HepG2 (cell line): ENCODE data around the gene SHISA5. TPM values are rescaled to one million over a fixed set of nuclear protein-coding genes. Genes with fewer than 3 reads are reported as not detected.

Experiments used
- ETV5 ChIP-seq: IDR thresholded peaks from 2 replicates; pipeline ENCODE4 v1.6.1; 2018; ENCODE audit warnings: missing biosample characterization, missing genetic modification reagents, inconsistent platforms, borderline replicate concordance
- HCFC1 ChIP-seq: fragments of 150-350 bp; IDR thresholded peaks from 2 replicates; pipeline ENCODE4 v1.6.1; 2014; ENCODE audit warnings: low read depth, low read length
- KMT2B ChIP-seq: IDR thresholded peaks from 2 replicates; pipeline ENCODE4 v1.6.1; 2016; ENCODE audit warnings: missing genetic modification reagents, missing compliant biosample characterization
- MEIS2 ChIP-seq: sonication (generic); formaldehyde crosslinking; IDR thresholded peaks from 2 replicates; pipeline ENCODE4 v1.9.0; 2021; ENCODE audit warnings: mild to moderate bottlenecking, missing genetic modification reagents
- MIXL1 ChIP-seq: IDR thresholded peaks from 2 replicates; pipeline ENCODE4 v1.6.1; 2016
- PREB ChIP-seq: sonication (generic); formaldehyde crosslinking; IDR thresholded peaks from 2 replicates; pipeline ENCODE4 v1.4.0; 2020; ENCODE audit warnings: missing genetic modification reagents
- SPEN ChIP-seq: sonication (generic); formaldehyde crosslinking; IDR thresholded peaks from 2 replicates; pipeline ENCODE4 v1.5.1; 2020; ENCODE audit warnings: low read depth, mild to moderate bottlenecking, missing genetic modification reagents
- ZBED4 ChIP-seq: sonication (generic); formaldehyde crosslinking; IDR thresholded peaks from 2 replicates; pipeline ENCODE4 v1.4.0; 2020; ENCODE audit warnings: missing genetic modification reagents, borderline replicate concordance
- ZNF724P ChIP-seq: sonication (generic); formaldehyde crosslinking; IDR thresholded peaks from 2 replicates; pipeline ENCODE4 v1.8.0; 2022; ENCODE audit warnings: missing genetic modification reagents, borderline replicate concordance
- ZNF747 ChIP-seq: sonication (generic); formaldehyde crosslinking; IDR thresholded peaks from 2 replicates; pipeline ENCODE4 v1.8.1; 2023; ENCODE audit warnings: missing genetic modification reagents, mild to moderate bottlenecking, borderline replicate concordance
- ZNF792 ChIP-seq: IDR thresholded peaks from 2 replicates; pipeline ENCODE4 v1.6.1; 2016
- polyA plus RNA-seq, 8 experiments: library from polyadenylated mRNA; depleted of rRNA in 3 of 8; stranded (reverse) in 7 of 8; unstranded in 1 of 8; fragments of >200 nt; fragmentation: Illumina TruSeq in 4 of 8; extraction: Trizol in 4 of 8; gene quantifications; 2 replicates each; pipeline versions ENCODE4 v1.2.1 to v1.2.3, GENCODE V29; 2011 to 2016; ENCODE audit warnings: low read depth in 4 of 8, missing spikeins in 1 of 8, mixed read lengths in 1 of 8; ENCODE audit not compliant: insufficient read depth in 1 of 8
- total RNA-seq, 5 experiments: library from RNA; depleted of rRNA; stranded (reverse); fragments of >200 nt; fragmentation: Illumina TruSeq; extraction: Trizol; gene quantifications; 2 replicates each; pipeline ENCODE4 v1.2.3, GENCODE V29; 2016; ENCODE audit warnings: low read depth in 1 of 5
- TF ChIP-seq, protein P1 (sequence below): sonication (generic); IDR thresholded peaks from 2 replicates; pipeline ENCODE4 v1.6.1; 2016; ENCODE audit warnings: low read depth, borderline replicate concordance
- TF ChIP-seq, protein P2 (sequence below): sonication (generic); formaldehyde crosslinking; IDR thresholded peaks from 2 replicates; pipeline ENCODE4 v1.4.0; 2020; ENCODE audit warnings: mild to moderate bottlenecking, low read depth, missing genetic modification reagents
- TF ChIP-seq, protein P3 (sequence below): sonication (generic); formaldehyde crosslinking; IDR thresholded peaks from 2 replicates; pipeline ENCODE4 v1.8.1; 2023; ENCODE audit warnings: mild to moderate bottlenecking, inconsistent platforms, moderate library complexity, missing genetic modification reagents, borderline replicate concordance
- TF ChIP-seq, protein P4 (sequence below): sonication (generic); formaldehyde crosslinking; conservative IDR thresholded peaks from 2 replicates; pipeline ENCODE4 v1.4.0; 2020; ENCODE audit warnings: mild to moderate bottlenecking, missing genetic modification reagents, moderate library complexity

Gene SHISA5
- total and polyA plus RNA-seq, 2 of the 13 experiments (the other 11 are each of a cell fraction or from before 2014, with no cell fraction given): 75.8 to 91.4 TPM

DNA sequence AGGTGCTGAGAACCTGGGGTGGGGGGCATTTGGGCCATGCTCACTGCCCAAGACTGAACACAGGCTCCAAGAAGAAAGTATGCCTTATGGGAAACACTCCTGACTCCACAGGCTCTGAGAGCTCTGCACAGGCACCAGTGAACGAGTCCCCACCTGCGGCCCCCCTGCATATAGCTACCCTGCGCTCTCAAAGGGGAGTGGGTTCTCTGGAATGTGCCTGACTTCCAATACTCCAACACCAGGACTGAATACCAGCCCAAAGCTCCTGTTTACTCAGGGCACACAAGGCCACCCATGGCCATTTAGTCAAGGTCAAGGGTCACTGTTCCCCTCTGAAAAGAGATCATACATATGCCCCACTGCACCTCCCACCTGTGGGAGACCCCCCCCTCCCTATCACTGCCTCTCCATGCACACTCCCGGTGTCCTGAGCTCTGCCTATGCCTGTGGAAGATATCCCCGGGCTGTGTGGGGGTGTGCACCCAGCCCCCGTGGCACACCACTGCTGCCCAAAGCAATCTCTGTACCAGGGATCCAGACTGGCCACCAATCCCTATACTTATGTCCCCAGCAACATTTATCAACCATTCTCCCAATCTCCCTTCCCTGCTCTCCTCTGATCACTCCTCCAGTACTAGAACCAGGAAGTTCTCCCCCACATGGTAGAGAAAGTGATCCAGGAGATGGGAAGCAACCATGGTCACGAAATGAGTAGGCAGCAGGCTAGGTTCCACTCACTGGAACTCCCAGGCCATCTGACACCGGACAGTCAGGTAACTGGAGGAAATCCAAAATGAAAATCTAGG, 72.5 kb downstream of the SHISA5 start (continued):
- TF ChIP-seq, protein P1, sequence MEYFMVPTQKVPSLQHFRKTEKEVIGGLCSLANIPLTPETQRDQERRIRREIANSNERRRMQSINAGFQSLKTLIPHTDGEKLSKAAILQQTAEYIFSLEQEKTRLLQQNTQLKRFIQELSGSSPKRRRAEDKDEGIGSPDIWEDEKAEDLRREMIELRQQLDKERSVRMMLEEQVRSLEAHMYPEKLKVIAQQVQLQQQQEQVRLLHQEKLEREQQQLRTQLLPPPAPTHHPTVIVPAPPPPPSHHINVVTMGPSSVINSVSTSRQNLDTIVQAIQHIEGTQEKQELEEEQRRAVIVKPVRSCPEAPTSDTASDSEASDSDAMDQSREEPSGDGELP: peak; percentile 70; the same call in 1 of the 2 replicates
- TF ChIP-seq PREB (CRISPR knock-in tag) (no peak), ZNF724P (CRISPR knock-in tag) (0 out of 2 replicates have a peak, but pooled peaks have one; percentile 22), ETV5 (CRISPR knock-in tag) (peak; percentile 80), ZNF792 (CRISPR knock-in tag) (peak; percentile 81), ZNF747 (CRISPR knock-in tag) (no peak; the same call in 1 of the 2 replicates), SPEN (CRISPR knock-in tag) (peak; percentile 40; the same call in 1 of the 2 replicates), MIXL1 (CRISPR knock-in tag) (peak; percentile 83), KMT2B (CRISPR knock-in tag) (0 out of 2 replicates have a peak, but pooled peaks have one; percentile 7), HCFC1 (no peak), MEIS2 (CRISPR knock-in tag) (0 out of 2 replicates have a peak, but pooled peaks have one; percentile 51), ZBED4 (CRISPR knock-in tag) (peak; percentile 70; the same call in 1 of the 2 replicates)
- TF ChIP-seq, protein P2, sequence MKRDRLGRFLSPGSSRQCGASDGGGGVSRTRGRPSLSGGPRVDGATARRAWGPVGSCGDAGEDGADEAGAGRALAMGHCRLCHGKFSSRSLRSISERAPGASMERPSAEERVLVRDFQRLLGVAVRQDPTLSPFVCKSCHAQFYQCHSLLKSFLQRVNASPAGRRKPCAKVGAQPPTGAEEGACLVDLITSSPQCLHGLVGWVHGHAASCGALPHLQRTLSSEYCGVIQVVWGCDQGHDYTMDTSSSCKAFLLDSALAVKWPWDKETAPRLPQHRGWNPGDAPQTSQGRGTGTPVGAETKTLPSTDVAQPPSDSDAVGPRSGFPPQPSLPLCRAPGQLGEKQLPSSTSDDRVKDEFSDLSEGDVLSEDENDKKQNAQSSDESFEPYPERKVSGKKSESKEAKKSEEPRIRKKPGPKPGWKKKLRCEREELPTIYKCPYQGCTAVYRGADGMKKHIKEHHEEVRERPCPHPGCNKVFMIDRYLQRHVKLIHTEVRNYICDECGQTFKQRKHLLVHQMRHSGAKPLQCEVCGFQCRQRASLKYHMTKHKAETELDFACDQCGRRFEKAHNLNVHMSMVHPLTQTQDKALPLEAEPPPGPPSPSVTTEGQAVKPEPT (CRISPR knock-in tag): 0 out of 2 replicates have a peak, but pooled peaks have one; percentile 0
- TF ChIP-seq, protein P3, sequence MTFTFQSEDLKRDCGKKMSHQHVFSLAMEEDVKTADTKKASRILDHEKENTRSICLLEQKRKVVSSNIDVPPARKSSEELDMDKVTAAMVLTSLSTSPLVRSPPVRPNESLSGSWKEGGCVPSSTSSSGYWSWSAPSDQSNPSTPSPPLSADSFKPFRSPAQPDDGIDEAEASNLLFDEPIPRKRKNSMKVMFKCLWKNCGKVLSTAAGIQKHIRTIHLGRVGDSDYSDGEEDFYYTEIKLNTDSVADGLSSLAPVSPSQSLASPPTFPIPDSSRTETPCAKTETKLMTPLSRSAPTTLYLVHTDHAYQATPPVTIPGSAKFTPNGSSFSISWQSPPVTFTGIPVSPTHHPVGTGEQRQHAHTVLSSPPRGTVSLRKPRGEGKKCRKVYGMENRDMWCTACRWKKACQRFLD (CRISPR knock-in tag): no peak
- TF ChIP-seq, protein P4, sequence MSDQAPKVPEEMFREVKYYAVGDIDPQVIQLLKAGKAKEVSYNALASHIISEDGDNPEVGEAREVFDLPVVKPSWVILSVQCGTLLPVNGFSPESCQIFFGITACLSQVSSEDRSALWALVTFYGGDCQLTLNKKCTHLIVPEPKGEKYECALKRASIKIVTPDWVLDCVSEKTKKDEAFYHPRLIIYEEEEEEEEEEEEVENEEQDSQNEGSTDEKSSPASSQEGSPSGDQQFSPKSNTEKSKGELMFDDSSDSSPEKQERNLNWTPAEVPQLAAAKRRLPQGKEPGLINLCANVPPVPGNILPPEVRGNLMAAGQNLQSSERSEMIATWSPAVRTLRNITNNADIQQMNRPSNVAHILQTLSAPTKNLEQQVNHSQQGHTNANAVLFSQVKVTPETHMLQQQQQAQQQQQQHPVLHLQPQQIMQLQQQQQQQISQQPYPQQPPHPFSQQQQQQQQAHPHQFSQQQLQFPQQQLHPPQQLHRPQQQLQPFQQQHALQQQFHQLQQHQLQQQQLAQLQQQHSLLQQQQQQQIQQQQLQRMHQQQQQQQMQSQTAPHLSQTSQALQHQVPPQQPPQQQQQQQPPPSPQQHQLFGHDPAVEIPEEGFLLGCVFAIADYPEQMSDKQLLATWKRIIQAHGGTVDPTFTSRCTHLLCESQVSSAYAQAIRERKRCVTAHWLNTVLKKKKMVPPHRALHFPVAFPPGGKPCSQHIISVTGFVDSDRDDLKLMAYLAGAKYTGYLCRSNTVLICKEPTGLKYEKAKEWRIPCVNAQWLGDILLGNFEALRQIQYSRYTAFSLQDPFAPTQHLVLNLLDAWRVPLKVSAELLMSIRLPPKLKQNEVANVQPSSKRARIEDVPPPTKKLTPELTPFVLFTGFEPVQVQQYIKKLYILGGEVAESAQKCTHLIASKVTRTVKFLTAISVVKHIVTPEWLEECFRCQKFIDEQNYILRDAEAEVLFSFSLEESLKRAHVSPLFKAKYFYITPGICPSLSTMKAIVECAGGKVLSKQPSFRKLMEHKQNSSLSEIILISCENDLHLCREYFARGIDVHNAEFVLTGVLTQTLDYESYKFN (CRISPR knock-in tag): peak; percentile 97
